Hypothalamus (tissue), 51 donors: ENCODE results near the gene TIMM10.
A peak's percentile ranks its signal among the peaks of the same experiment; 100 is the strongest.

Source experiments
- DNase-seq, 51 donors: peaks; one replicate each; lab custom pipeline; 2025; lab: John Stamatoyannopoulos, UW

The TIMM10 gene

GRCh38 chr11:57508341-57509170 is 22.0 kb downstream of the TIMM10 start:
- DNase-seq, result no peak

- DNase-seq, result no peak
Observed at GRCh38 chr11:57506522-57506921, 24.0 kb downstream of the TIMM10 start.

GRCh38 chr11:57504511-57504910 is 26.0 kb downstream of the TIMM10 start:
- DNase-seq, result no peak

- no peak for DNase-seq
Observed at GRCh38 chr11:57502870-57503269, 27.7 kb downstream of the TIMM10 start.

- DNase-seq, result no peak
Observed at GRCh38 chr11:57502376-57502775, 28.2 kb downstream of the TIMM10 start.

- peak in 4 of 51 donors; percentile 9 to 24 (median 16) for DNase-seq
Observed at GRCh38 chr11:57501953-57502352, 28.6 kb downstream of the TIMM10 start.

- no peak for DNase-seq
Observed at GRCh38 chr11:57500926-57501325, 29.6 kb downstream of the TIMM10 start.

GRCh38 chr11:57500515-57500914 is 30.0 kb downstream of the TIMM10 start:
- DNase-seq, result no peak

GRCh38 chr11:57499983-57500461 is 30.5 kb downstream of the TIMM10 start:
- DNase-seq, result no peak

GRCh38 chr11:57499413-57499982 is 31.1 kb downstream of the TIMM10 start:
- DNase-seq, result peak; percentile 13 to 93 (median 85)

GRCh38 chr11:57498540-57498939 is 32.0 kb downstream of the TIMM10 start:
- no peak for DNase-seq

GRCh38 chr11:57497303-57498247 is 33.0 kb downstream of the TIMM10 start:
- no peak for DNase-seq

GRCh38 chr11:57496109-57496820 is 34.3 kb downstream of the TIMM10 start:
- no peak for DNase-seq

- peak in 20 of 51 donors; percentile 4 to 41 (median 18) for DNase-seq
Observed at GRCh38 chr11:57493507-57494503, 36.7 kb downstream of the TIMM10 start.

GRCh38 chr11:57491371-57492061 is 39.0 kb downstream of the TIMM10 start:
- DNase-seq, result peak in 5 of 51 donors; percentile 6 to 49 (median 12)

GRCh38 chr11:57490456-57491248 is 39.9 kb downstream of the TIMM10 start:
- DNase-seq, result no peak

- DNase-seq, result no peak
Observed at GRCh38 chr11:57487920-57488659, 42.5 kb downstream of the TIMM10 start.
